OCI-LY7 (cell line): Measurements from ENCODE around the gene SNX32. TPM values are rescaled to one million over a fixed set of nuclear protein-coding genes. Genes with fewer than 3 reads are reported as not detected.
A peak's percentile ranks its signal among the peaks of the same experiment; 100 is the strongest.

Source experiments
- BruUV-seq: library from RNA; stranded (reverse); fragments of 400-500 nt; replicated peaks from 2 replicates; lab custom pipeline; 2021; lab: Mats Ljungman, UMichigan
- CTCF ChIA-PET: fragments of 300-600 bp; sonication (Branson Sonifier 250); formaldehyde crosslinking; loops from one replicate; lab custom pipeline; 2022; ENCODE audit warnings: antibody characterized with exemption; ENCODE audit not compliant: unreplicated experiment; lab: Charles Lee
- POLR2A ChIA-PET: fragments of 300-600 bp; sonication (Branson Sonifier 250); formaldehyde crosslinking; loops from one replicate; lab custom pipeline; 2022; ENCODE audit warnings: antibody characterized with exemption; lab: Charles Lee
- DNase-seq: peaks from one replicate; pipeline ENCODE4 v3.0.0-alpha.2; 2015; ENCODE audit warnings: low spot score
- H2AFZ ChIP-seq: fragments of 200-600 bp; sonication (generic), shearing (Covaris generic); 2 replicates; pipeline ENCODE4 v1.6.1; 2014; ENCODE audit warnings: mild to moderate bottlenecking, antibody characterized with exemption, low read length, moderate library complexity
- H3K27ac ChIP-seq: fragments of 200-600 bp; sonication (generic); 2 replicates; pipeline ENCODE4 v1.5.1; 2014; ENCODE audit warnings: mixed run types, low read depth, mild to moderate bottlenecking, moderate library complexity, low read length, inconsistent platforms; ENCODE audit not compliant: poor library complexity, severe bottlenecking
- H3K36me3 ChIP-seq: fragments of 200-600 bp; sonication (generic); 2 replicates; pipeline ENCODE4 v1.6.1; 2014; ENCODE audit warnings: mild to moderate bottlenecking, antibody characterized with exemption, low read length, moderate library complexity, mixed read lengths; ENCODE audit not compliant: insufficient read depth
- H3K4me1 ChIP-seq: fragments of 200-600 bp; sonication (generic); 2 replicates; pipeline ENCODE4 v1.5.1; 2014; ENCODE audit warnings: mild to moderate bottlenecking, low read length; ENCODE audit not compliant: insufficient read depth, poor library complexity, severe bottlenecking
- H3K4me2 ChIP-seq: fragments of 200-600 bp; sonication (generic); 2 replicates; pipeline ENCODE4 v1.6.1; 2014; ENCODE audit warnings: mild to moderate bottlenecking, low read length
- H3K4me3 ChIP-seq: fragments of 200-600 bp; sonication (generic); 2 replicates; pipeline ENCODE4 v1.5.1; 2014; ENCODE audit warnings: mild to moderate bottlenecking, low read depth, low read length; ENCODE audit not compliant: poor library complexity, severe bottlenecking
- H3K79me2 ChIP-seq: fragments of 200-600 bp; sonication (generic); 2 replicates; pipeline ENCODE4 v1.6.1; 2016; ENCODE audit warnings: low read depth, mild to moderate bottlenecking, low read length, moderate library complexity, mixed read lengths; ENCODE audit not compliant: insufficient read depth
- H3K9me2 ChIP-seq: fragments of 200-600 bp; sonication (generic); 2 replicates; pipeline ENCODE4 v1.6.1; 2016; ENCODE audit warnings: mild to moderate bottlenecking, low read length, mixed read lengths; ENCODE audit not compliant: insufficient read depth
- H3K9me3 ChIP-seq: fragments of 200-600 bp; sonication (generic); 2 replicates; pipeline ENCODE4 v1.6.1; 2014; ENCODE audit warnings: mild to moderate bottlenecking, mixed run types, low read length, mixed read lengths
- H4K20me1 ChIP-seq: fragments of 200-600 bp; sonication (generic); 2 replicates; pipeline ENCODE4 v1.6.1; 2014; ENCODE audit warnings: mild to moderate bottlenecking, antibody characterized with exemption, low read length, moderate library complexity, mixed read lengths; ENCODE audit not compliant: insufficient read depth
- EZH2phosphoT487 ChIP-seq: fragments of 200-600 bp; sonication (generic); IDR thresholded peaks from 2 replicates; pipeline ENCODE4 v1.6.1; 2018; ENCODE audit warnings: low read depth, borderline replicate concordance, mild to moderate bottlenecking, mixed run types, antibody characterized with exemption, low read length, moderate library complexity, mixed read lengths
- intact Hi-C: fragments of 100-400 bp; cut with micrococcal nuclease; formaldehyde crosslinking; loops from one replicate; pipeline ENCODE4 v1.10.0; 2022; ENCODE audit not compliant: unreplicated experiment
- total RNA-seq, 2 experiments: library from RNA; depleted of rRNA in 1 of 2; stranded (reverse); fragments of >200 nt in 1 of 2; shearing (Covaris generic) in 1 of 2; gene quantifications; 2 replicates each; pipeline ENCODE4 v1.2.3, GENCODE V29; 2014 to 2022
- TF ChIP-seq, protein P1 (sequence below): fragments of 200-600 bp; sonication (generic); conservative IDR thresholded peaks from 2 replicates; pipeline ENCODE4 v1.5.1; 2014; ENCODE audit warnings: mild to moderate bottlenecking, antibody characterized with exemption, low read length, moderate library complexity, mixed read lengths

The SNX32 gene
- total RNA-seq, 2 experiments from 2014 or later = not detected

DNA sequence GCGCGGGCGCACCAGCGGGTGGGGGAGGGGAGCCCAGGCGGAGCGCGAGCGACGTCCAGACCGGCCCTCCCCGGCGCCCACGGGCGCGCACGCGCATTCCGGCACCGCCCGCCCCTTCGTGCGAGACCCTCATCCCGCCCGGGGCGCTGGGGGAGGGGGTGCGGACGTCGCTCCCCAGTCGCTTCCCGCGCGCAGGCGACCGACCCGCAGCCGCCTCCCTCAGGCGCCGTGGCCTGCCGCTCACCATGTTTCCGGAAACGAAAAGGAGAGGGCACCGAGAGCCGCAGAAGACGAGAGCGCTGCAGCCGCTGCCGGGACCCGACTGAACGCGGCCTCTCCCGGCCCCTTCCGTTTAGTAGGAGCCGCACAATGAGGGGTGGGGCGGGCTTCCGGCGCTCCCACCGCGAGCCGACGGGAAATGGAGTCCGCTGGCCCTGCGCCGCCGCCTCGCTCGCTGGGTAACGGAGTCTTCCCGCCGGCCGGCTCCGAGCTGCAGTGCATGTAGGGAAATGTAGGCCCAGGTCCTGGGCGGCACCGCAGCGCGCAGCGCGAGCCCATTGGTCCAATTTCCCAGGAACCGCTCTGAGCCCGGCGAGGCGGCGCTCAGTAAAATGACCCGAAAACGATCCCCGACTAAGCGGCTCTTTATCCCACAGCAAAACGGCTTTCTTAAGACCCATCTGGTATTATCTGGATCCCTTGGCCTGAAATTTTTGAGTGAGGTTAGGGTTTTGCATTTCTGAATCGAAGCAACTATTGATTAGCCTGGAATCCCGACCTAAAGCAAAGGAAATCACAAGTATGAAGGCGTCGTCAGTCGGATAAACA, 24.3 kb downstream of the SNX32 start, which contains the start of gene CFL1:
Gene CFL1 (minus strand): TSS at position 328 of the 828 bp plus-strand sequence. CDS start 81 bp downstream, at position 247.
- H3K79me2 ChIP-seq = peaks cover 50% of the 10 kb centered on the region
- peak within 1 kb of the TSS; percentile 93 for H3K27ac ChIP-seq
- intact Hi-C loops = loop anchor here (1.0 to 5.0 kb wide), 5 partner anchors 61 to 409 kb away; partner anchors contain the start of genes C11orf68, DRAP1, KAT5 and PCNX3
- no peaks in the 10 kb centered on the region for H3K9me2 ChIP-seq
- H3K4me3 ChIP-seq = peak within 1 kb of the TSS; percentile 99
- H3K4me2 ChIP-seq = peak within 1 kb of the TSS; percentile 94
- DNase-seq = peak; percentile 98
- H3K36me3 ChIP-seq = peaks cover 61% of the 10 kb centered on the region
- CTCF ChIA-PET = interaction anchor here (1.0 kb wide), 1 partner anchor 30 kb away, joined by 24 read pairs; the partner anchor contains the start of gene FIBP
- BruUV-seq = no TSS peak
- H3K4me1 ChIP-seq = peaks cover 31% of the 10 kb centered on the region
- POLR2A ChIA-PET = interaction anchor here (0.6 to 3.9 kb wide), 8 partner anchors 10 to 397 kb away, joined by 3 to 59 read pairs (median 4); partner anchors contain the start of genes CCDC85B and FIBP
- peak within 1 kb of the TSS; percentile 73 for H2AFZ ChIP-seq
- H3K9me3 ChIP-seq = no peaks in the 10 kb centered on the region
- H4K20me1 ChIP-seq = peaks cover 20% of the 10 kb centered on the region
- TF ChIP-seq EZH2phosphoT487 = no peak
- TF ChIP-seq, protein P1, sequence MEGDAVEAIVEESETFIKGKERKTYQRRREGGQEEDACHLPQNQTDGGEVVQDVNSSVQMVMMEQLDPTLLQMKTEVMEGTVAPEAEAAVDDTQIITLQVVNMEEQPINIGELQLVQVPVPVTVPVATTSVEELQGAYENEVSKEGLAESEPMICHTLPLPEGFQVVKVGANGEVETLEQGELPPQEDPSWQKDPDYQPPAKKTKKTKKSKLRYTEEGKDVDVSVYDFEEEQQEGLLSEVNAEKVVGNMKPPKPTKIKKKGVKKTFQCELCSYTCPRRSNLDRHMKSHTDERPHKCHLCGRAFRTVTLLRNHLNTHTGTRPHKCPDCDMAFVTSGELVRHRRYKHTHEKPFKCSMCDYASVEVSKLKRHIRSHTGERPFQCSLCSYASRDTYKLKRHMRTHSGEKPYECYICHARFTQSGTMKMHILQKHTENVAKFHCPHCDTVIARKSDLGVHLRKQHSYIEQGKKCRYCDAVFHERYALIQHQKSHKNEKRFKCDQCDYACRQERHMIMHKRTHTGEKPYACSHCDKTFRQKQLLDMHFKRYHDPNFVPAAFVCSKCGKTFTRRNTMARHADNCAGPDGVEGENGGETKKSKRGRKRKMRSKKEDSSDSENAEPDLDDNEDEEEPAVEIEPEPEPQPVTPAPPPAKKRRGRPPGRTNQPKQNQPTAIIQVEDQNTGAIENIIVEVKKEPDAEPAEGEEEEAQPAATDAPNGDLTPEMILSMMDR = no peak

DNA sequence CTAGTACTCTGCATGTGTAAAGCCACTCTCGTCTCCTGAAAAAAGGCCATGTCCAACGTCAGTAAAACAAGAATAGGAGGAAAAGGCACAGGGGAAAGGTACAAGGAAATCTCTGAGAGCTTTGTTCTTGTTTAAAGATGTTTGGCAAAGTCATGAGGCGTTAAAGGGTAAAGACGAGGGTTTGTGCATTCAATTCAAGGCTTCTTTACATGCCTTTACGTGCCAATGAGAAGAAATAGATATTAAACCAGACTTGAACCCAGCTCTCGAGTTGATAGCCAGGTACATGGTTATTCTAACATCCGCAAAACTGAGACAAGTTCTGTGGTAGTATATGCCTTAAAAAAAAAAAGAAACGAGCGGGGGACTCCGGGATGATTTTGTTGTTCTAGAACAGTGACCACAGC, 24.9 kb downstream of the SNX32 start:
- Histone ChIP-seq H3K9me2 (no peaks in the 10 kb centered on the region), H3K4me2 (peak overlapping the region; percentile 93), H3K36me3 (peaks cover 61% of the 10 kb centered on the region), H3K4me3 (peak overlapping the region; percentile 99), H2AFZ (peak overlapping the region; percentile 73), H3K79me2 (peaks cover 50% of the 10 kb centered on the region), H3K27ac (peak overlapping the region; percentile 93), H3K9me3 (no peaks in the 10 kb centered on the region), H3K4me1 (peaks cover 31% of the 10 kb centered on the region), H4K20me1 (peaks cover 20% of the 10 kb centered on the region)
- intact Hi-C loops = loop anchor here (1.0 to 5.0 kb wide), 9 partner anchors 30 to 409 kb away; partner anchors contain the start of genes BANF1, C11orf68, DRAP1 and EIF1AD
- POLR2A ChIA-PET = interaction anchor here (0.6 to 3.9 kb wide), 8 partner anchors 10 to 397 kb away, joined by 3 to 59 read pairs (median 4); partner anchors contain the start of genes CCDC85B and FIBP
- peak; percentile 30 for DNase-seq
- no peak for TF ChIP-seq EZH2phosphoT487
- TF ChIP-seq, protein P1 = no peak
- CTCF ChIA-PET = interaction anchor here (1.0 to 2.0 kb wide), 2 partner anchors 15 to 29 kb away, joined by 5 to 24 read pairs; partner anchors contain the start of gene FIBP
- no TSS peak for BruUV-seq
